Transverse colon (tissue), 4 donors: ENCODE measurements around the gene LGALS4.

Source experiments
- CTCF ChIP-seq, 5 experiments: fragments of 200-600 bp in 3 of 5; fragments of 450-650 bp in 2 of 5; sonication (generic) in 3 of 5; IDR thresholded peaks; 1 replicate in 2 of 5; 2 replicates in 3 of 5; pipeline ENCODE4 v1.5.1; 2016 to 2017; ENCODE audit warnings: antibody characterized with exemption in 5 of 5, inconsistent platforms in 3 of 5, mild to moderate bottlenecking in 2 of 5, moderate library complexity in 1 of 5
- EP300 ChIP-seq: sonication (generic); formaldehyde crosslinking; IDR thresholded peaks from one replicate; pipeline ENCODE4 v1.6.1; 2017; ENCODE audit warnings: antibody characterized with exemption, low read depth
- POLR2AphosphoS5 ChIP-seq, 3 donors: sonication (generic); formaldehyde crosslinking; IDR thresholded peaks; one replicate each; pipeline ENCODE4 v1.6.1; 2016; ENCODE audit warnings: antibody characterized with exemption in 3 of 3

- no peak for TF ChIP-seq CTCF (IDR thresholded peaks at IDR 0.05)
- TF ChIP-seq POLR2AphosphoS5 (IDR thresholded peaks at IDR 0.05) = no peak
- TF ChIP-seq EP300 = no peak
These were observed 31.7 kb downstream of the LGALS4 start for GRCh38 chr19:38781058-38781457.
